GM23338 (cell line): Measurements from ENCODE around the gene MICAL3. TPM values are rescaled to one million over a fixed set of nuclear protein-coding genes. Genes with fewer than 3 reads are reported as not detected.

Source experiments
- ATAC-seq: fragments of 200-7000 bp; cut with Tn5 transposase; 3 replicates; pipeline ENCODE4 v1.9.1; 2020
- DNase-seq: peaks from one replicate; pipeline ENCODE4 v3.0.0-alpha.2; 2015; ENCODE audit warnings: low spot score
- H2AFZ ChIP-seq: fragments of 200-600 bp; sonication (generic); 2 replicates; pipeline ENCODE4 v1.8.0; 2016; ENCODE audit warnings: antibody characterized with exemption, mild to moderate bottlenecking, moderate library complexity
- H3F3A ChIP-seq: fragments of 200-600 bp; sonication (generic); replicated peaks from 2 replicates; pipeline ENCODE4 v1.8.0; 2017; ENCODE audit warnings: antibody characterized with exemption, mixed run types, low read depth
- H3K27ac ChIP-seq: fragments of 200-600 bp; sonication (generic); 2 replicates; pipeline ENCODE4 v1.6.1; 2016; ENCODE audit warnings: low read depth
- H3K27me3 ChIP-seq: fragments of 200-600 bp; sonication (generic); 2 replicates; pipeline ENCODE4 v1.8.0; 2016; ENCODE audit warnings: mild to moderate bottlenecking, mixed run types, moderate library complexity; ENCODE audit not compliant: insufficient read depth
- H3K36me3 ChIP-seq: fragments of 200-600 bp; sonication (generic); 2 replicates; pipeline ENCODE4 v1.8.0; 2016; ENCODE audit warnings: mild to moderate bottlenecking; ENCODE audit not compliant: insufficient read depth
- H3K4me1 ChIP-seq: fragments of 200-600 bp; sonication (generic); 2 replicates; pipeline ENCODE4 v1.8.0; 2016; ENCODE audit warnings: mild to moderate bottlenecking, moderate library complexity; ENCODE audit not compliant: insufficient read depth
- H3K4me2 ChIP-seq: fragments of 200-600 bp; sonication (generic); 2 replicates; pipeline ENCODE4 v1.7.1; 2017; ENCODE audit warnings: mixed run types
- H3K4me3 ChIP-seq: fragments of 200-600 bp; sonication (generic); 2 replicates; pipeline ENCODE4 v1.6.1; 2016; ENCODE audit warnings: mixed run types
- H3K79me2 ChIP-seq: fragments of 200-600 bp; sonication (generic); replicated peaks from 2 replicates; pipeline ENCODE4 v1.8.0; 2017; ENCODE audit warnings: mild to moderate bottlenecking; ENCODE audit not compliant: insufficient read depth
- H3K9me2 ChIP-seq: fragments of 200-600 bp; sonication (generic); 2 replicates; pipeline ENCODE4 v1.8.0; 2017; ENCODE audit not compliant: insufficient read depth
- H4K20me1 ChIP-seq: fragments of 200-600 bp; sonication (generic); replicated peaks from 2 replicates; pipeline ENCODE4 v1.8.0; 2017; ENCODE audit warnings: mild to moderate bottlenecking; ENCODE audit not compliant: insufficient read depth
- H3K27ac Mint-ChIP-seq: 2 replicates; pipeline ENCODE4 v1.8.0; 2020; ENCODE audit warnings: inconsistent platforms, mild to moderate bottlenecking, moderate library complexity, mixed read lengths
- H3K27me3 Mint-ChIP-seq: 3 replicates; pipeline ENCODE4 v1.8.0; 2022; ENCODE audit warnings: low read depth, mild to moderate bottlenecking, moderate library complexity, mixed read lengths, inconsistent platforms; ENCODE audit not compliant: insufficient read depth, poor library complexity
- H3K36me3 Mint-ChIP-seq: 3 replicates; pipeline ENCODE4 v1.8.0; 2021; ENCODE audit warnings: low read depth, mild to moderate bottlenecking, inconsistent platforms, moderate library complexity, mixed read lengths
- H3K4me1 Mint-ChIP-seq: 3 replicates; pipeline ENCODE4 v1.8.0; 2020; ENCODE audit warnings: mild to moderate bottlenecking, inconsistent platforms, mixed read lengths
- H3K4me3 Mint-ChIP-seq: 3 replicates; pipeline ENCODE4 v1.8.0; 2021; ENCODE audit warnings: moderate library complexity, mild to moderate bottlenecking, inconsistent platforms, mixed read lengths
- H3K9me3 Mint-ChIP-seq: 3 replicates; pipeline ENCODE4 v1.8.0; 2020; ENCODE audit warnings: moderate library complexity, mild to moderate bottlenecking, inconsistent platforms, mixed read lengths
- CTCF ChIP-seq, 2 experiments: fragments of 200-600 bp in 1 of 2; sonication (generic) in 1 of 2; conservative IDR thresholded peaks; 2 replicates each; pipeline versions ENCODE4 v1.5.1 to v1.6.1; 2016 to 2017; ENCODE audit warnings: antibody characterized with exemption in 2 of 2, low read depth in 2 of 2, mild to moderate bottlenecking in 2 of 2, moderate library complexity in 1 of 2
- ETS1 ChIP-seq: IDR thresholded peaks from 2 replicates; pipeline ENCODE4 v1.6.1; 2016; ENCODE audit warnings: antibody characterized with exemption
- EZH2 ChIP-seq: fragments of 200-600 bp; sonication (generic); IDR thresholded peaks from one replicate; pipeline ENCODE4 v1.8.0; 2017; ENCODE audit warnings: antibody characterized with exemption, mild to moderate bottlenecking, low read depth; ENCODE audit not compliant: unreplicated experiment
- EZH2phosphoT487 ChIP-seq: fragments of 200-600 bp; sonication (generic); IDR thresholded peaks from one replicate; pipeline ENCODE4 v1.8.1; 2018; ENCODE audit warnings: antibody characterized with exemption; ENCODE audit not compliant: unreplicated experiment
- JUNB ChIP-seq: IDR thresholded peaks from one replicate; pipeline ENCODE4 v1.6.1; 2016; ENCODE audit warnings: antibody characterized with exemption; ENCODE audit not compliant: unreplicated experiment
- POLR2AphosphoS5 ChIP-seq: IDR thresholded peaks from 2 replicates; pipeline ENCODE4 v1.6.1; 2016; ENCODE audit warnings: antibody characterized with exemption, low read depth
- REST ChIP-seq: IDR thresholded peaks from one replicate; pipeline ENCODE4 v1.6.1; 2018; ENCODE audit warnings: antibody characterized with exemption; ENCODE audit not compliant: unreplicated experiment
- ZNF114 ChIP-seq: fragments of 250-450 bp; sonication (Bioruptor Pico); IDR thresholded peaks from 2 replicates; pipeline ENCODE4 v1.5.0; 2020; ENCODE audit warnings: mild to moderate bottlenecking, moderate library complexity
- ZNF331 ChIP-seq: fragments of 250-450 bp; sonication (Bioruptor Pico); IDR thresholded peaks from 2 replicates; pipeline ENCODE4 v1.5.0; 2020; ENCODE audit warnings: low read depth, mild to moderate bottlenecking, moderate library complexity
- ZNF462 ChIP-seq: fragments of 250-450 bp; sonication (Bioruptor Pico); IDR thresholded peaks from 2 replicates; pipeline ENCODE4 v1.5.0; 2020; ENCODE audit warnings: mild to moderate bottlenecking, moderate library complexity
- polyA plus RNA-seq: library from polyadenylated mRNA; unstranded; fragments of >200 nt; fragmentation: Nextera tagmentation; extraction: Ambion mirVana; gene quantifications from 2 replicates; pipeline ENCODE4 v1.2.1, GENCODE V29; 2016
- total RNA-seq: library from RNA; depleted of rRNA; stranded (reverse); fragments of >200 nt; shearing (Covaris generic); gene quantifications from 2 replicates; pipeline ENCODE4 v1.2.3, GENCODE V29; 2014

The MICAL3 gene
- total and polyA plus RNA-seq, 2 experiments from 2014 or later, result 10.1 to 33.9 TPM

- TF ChIP-seq ZNF462 (CRISPR knock-in tag), result no peak
- TF ChIP-seq EZH2, result no peak
These were observed 186.0 kb downstream of the MICAL3 start (continued) for GRCh38 chr22:17838180-17838865.

- Mint-ChIP-seq H3K36me3 (peaks cover 6% of the 10 kb centered on the region; the same call in 1 of the 3 replicates), H3K27ac (no peak overlapping the region), H3K27me3 (peaks cover 4% of the 10 kb centered on the region), H3K4me3 (no peak overlapping the region), H3K9me3 (no peaks in the 10 kb centered on the region), H3K4me1 (peaks cover 2% of the 10 kb centered on the region; the same call in 1 of the 3 replicates)
- H3K79me2 ChIP-seq, result no peaks in the 10 kb centered on the region
- no peak overlapping the region for H2AFZ ChIP-seq
- no peaks in the 10 kb centered on the region for H3K36me3 ChIP-seq
- H3K4me3 ChIP-seq, result no peak overlapping the region
- H3K9me2 ChIP-seq, result no peaks in the 10 kb centered on the region
- DNase-seq (peak; percentile 52), ATAC-seq (peak; percentile 83)
- no peaks in the 10 kb centered on the region for H3F3A ChIP-seq
- no peaks in the 10 kb centered on the region for H3K4me1 ChIP-seq
- peak overlapping the region; percentile 32; the same call in 1 of the 2 replicates for H3K27ac ChIP-seq
- H3K27me3 ChIP-seq, result no peaks in the 10 kb centered on the region
- H3K4me2 ChIP-seq, result no peak overlapping the region
- no peaks in the 10 kb centered on the region for H4K20me1 ChIP-seq
- TF ChIP-seq EZH2 (no peak), ZNF331 (CRISPR knock-in tag) (no peak), EZH2phosphoT487 (no peak), JUNB (no peak), REST (no peak), ZNF114 (CRISPR knock-in tag) (no peak), CTCF (conservative IDR thresholded peaks at IDR 0.05; ENCODE audit: low read depth in 2 of 2) (no peak), ETS1 (no peak), POLR2AphosphoS5 (no peak)
These were observed 187.2 kb downstream of the MICAL3 start for GRCh38 chr22:17836992-17837742.
